Trophoblast cell (in vitro differentiated cells and primary cell): Measurements from ENCODE around the gene BRPF3.

Experiments used
- DNase-seq, 2 donors: peaks; one replicate each; pipeline ENCODE4 v3.0.0-alpha.2; 2016
- H2AFZ ChIP-seq: 2 replicates; pipeline ENCODE4 v1.6.1; 2013; ENCODE audit warnings: low read length, moderate library complexity, mild to moderate bottlenecking; ENCODE audit not compliant: insufficient read depth, poor library complexity
- H2AK5ac ChIP-seq: 2 replicates; pipeline ENCODE4 v1.6.1; 2013; ENCODE audit warnings: mild to moderate bottlenecking, low read length
- H2BK120ac ChIP-seq: 2 replicates; pipeline ENCODE4 v1.6.1; 2013; ENCODE audit warnings: low read length, mild to moderate bottlenecking, moderate library complexity; ENCODE audit not compliant: insufficient read depth, poor library complexity
- H2BK12ac ChIP-seq: 2 replicates; pipeline ENCODE4 v1.6.1; 2013; ENCODE audit warnings: mild to moderate bottlenecking, low read length, moderate library complexity
- H2BK5ac ChIP-seq: 2 replicates; pipeline ENCODE4 v1.6.1; 2013; ENCODE audit warnings: low read length, low read depth, moderate library complexity, mild to moderate bottlenecking; ENCODE audit not compliant: poor library complexity
- H3K14ac ChIP-seq: 2 replicates; pipeline ENCODE4 v1.6.1; 2013; ENCODE audit warnings: mild to moderate bottlenecking, low read length
- H3K18ac ChIP-seq: 2 replicates; pipeline ENCODE4 v1.6.1; 2013; ENCODE audit warnings: mild to moderate bottlenecking, low read length
- H3K23ac ChIP-seq: 2 replicates; pipeline ENCODE4 v1.6.1; 2013; ENCODE audit warnings: low read length
- H3K27ac ChIP-seq: 2 replicates; pipeline ENCODE4 v1.5.1; 2013; ENCODE audit warnings: low read depth, mild to moderate bottlenecking, inconsistent platforms, low read length, moderate library complexity
- H3K27me3 ChIP-seq: 2 replicates; pipeline ENCODE4 v1.6.1; 2013; ENCODE audit warnings: inconsistent platforms, mild to moderate bottlenecking, low read length, moderate library complexity; ENCODE audit not compliant: insufficient read depth
- H3K36me3 ChIP-seq, 2 experiments: 1 replicate in 1 of 2; 2 replicates in 1 of 2; pipeline ENCODE4 v1.6.1; 2013; ENCODE audit warnings: low read length in 2 of 2, mild to moderate bottlenecking in 2 of 2, moderate library complexity in 1 of 2; ENCODE audit not compliant: insufficient read depth in 2 of 2, control insufficient read depth in 1 of 2
- H3K4ac ChIP-seq: 2 replicates; pipeline ENCODE4 v1.6.1; 2013; ENCODE audit warnings: low read depth, mild to moderate bottlenecking, low read length, moderate library complexity
- H3K4me1 ChIP-seq, 2 experiments: 1 replicate in 1 of 2; 2 replicates in 1 of 2; pipeline ENCODE4 v1.6.1; 2013; ENCODE audit warnings: low read length in 2 of 2, mild to moderate bottlenecking in 2 of 2, moderate library complexity in 1 of 2; ENCODE audit not compliant: insufficient read depth in 2 of 2, control insufficient read depth in 1 of 2
- H3K4me2 ChIP-seq: 2 replicates; pipeline ENCODE4 v1.6.1; 2013; ENCODE audit warnings: inconsistent platforms, mild to moderate bottlenecking, low read length, moderate library complexity
- H3K4me3 ChIP-seq: 2 replicates; pipeline ENCODE4 v1.5.1; 2013; ENCODE audit warnings: mild to moderate bottlenecking, low read depth, low read length, inconsistent platforms
- H3K79me1 ChIP-seq: one replicate; pipeline ENCODE4 v1.6.1; 2013; ENCODE audit warnings: low read length
- H3K79me2 ChIP-seq: 2 replicates; pipeline ENCODE4 v1.6.1; 2013; ENCODE audit warnings: low read length, mild to moderate bottlenecking; ENCODE audit not compliant: control insufficient read depth, insufficient read depth, poor library complexity
- H3K9ac ChIP-seq: 2 replicates; pipeline ENCODE4 v1.6.1; 2013; ENCODE audit warnings: mild to moderate bottlenecking, low read length
- H3K9me3 ChIP-seq: 2 replicates; pipeline ENCODE4 v1.6.1; 2013; ENCODE audit warnings: low read depth, mild to moderate bottlenecking, control low read depth, inconsistent platforms, low read length; ENCODE audit not compliant: insufficient read depth
- H4K12ac ChIP-seq: 2 replicates; pipeline ENCODE4 v1.6.1; 2013; ENCODE audit warnings: low read depth, mild to moderate bottlenecking, low read length, moderate library complexity
- H4K8ac ChIP-seq: 2 replicates; pipeline ENCODE4 v1.6.1; 2013; ENCODE audit warnings: low read depth, mild to moderate bottlenecking, low read length, moderate library complexity
- H4K91ac ChIP-seq: one replicate; pipeline ENCODE4 v1.6.1; 2013; ENCODE audit warnings: low read depth, mild to moderate bottlenecking, low read length, moderate library complexity
- WGBS: extraction: QIAGEN DNeasy Blood & Tissue Kit; methylation state at CpG from one replicate; pipeline ENCODE4 v1.1.7; 2013; ENCODE audit warnings: missing lambda C conversion rate; ENCODE audit not compliant: insufficient read length, insufficient coverage; ENCODE audit errors: extremely low coverage; 5-methylcytosine and 5-hydroxymethylcytosine counted together

BRPF3 gene

GRCh38 chr6:36200998-36201596 lies 4.6 kb downstream of the BRPF3 start:
- Histone ChIP-seq H3K4me2 (no peak overlapping the region), H3K27me3 (no peaks in the 10 kb centered on the region), H2AK5ac (no peak overlapping the region), H3K27ac (no peak overlapping the region), H2BK5ac (no peak overlapping the region), H4K12ac (no peak overlapping the region), H3K4me3 (no peak overlapping the region), H3K9ac (no peak overlapping the region), H3K9me3 (no peaks in the 10 kb centered on the region), H3K14ac (no peak overlapping the region), H4K8ac (no peak overlapping the region), H3K79me2 (peaks cover 8% of the 10 kb centered on the region), H3K36me3 (peaks cover 27 to 55% of the 10 kb centered on the region in 2 experiments), H2AFZ (no peak overlapping the region), H4K91ac (no peak overlapping the region), H2BK120ac (no peak overlapping the region), H3K4me1 (peaks cover 4 to 16% of the 10 kb centered on the region in 2 experiments), H3K79me1 (peaks cover 8% of the 10 kb centered on the region), H3K4ac (peak overlapping the region; percentile 44), H3K18ac (peak overlapping the region; percentile 9), H3K23ac (no peak overlapping the region), H2BK12ac (no peak overlapping the region)
- DNase-seq: no peak
- WGBS: no CpG with 5 or more reads among the region's 15 CpGs

- peak overlapping the region; percentile 9 for H3K18ac ChIP-seq
- H3K9me3 ChIP-seq: no peaks in the 10 kb centered on the region
- H2AFZ ChIP-seq: no peak overlapping the region
- H3K36me3 ChIP-seq: peaks cover 27 to 57% of the 10 kb centered on the region in 2 experiments
- H3K23ac ChIP-seq: no peak overlapping the region
- DNase-seq: no peak
- H2BK5ac ChIP-seq: no peak overlapping the region
- no peaks in the 10 kb centered on the region for H3K27me3 ChIP-seq
- WGBS: no CpG with 5 or more reads among the region's 3 CpGs
- H3K27ac ChIP-seq: no peak overlapping the region
- H2BK12ac ChIP-seq: no peak overlapping the region
- no peak overlapping the region for H3K4me3 ChIP-seq
- H3K4me1 ChIP-seq: peaks cover 4 to 16% of the 10 kb centered on the region in 2 experiments
- H3K79me2 ChIP-seq: peaks cover 7% of the 10 kb centered on the region
- no peak overlapping the region for H3K9ac ChIP-seq
- no peak overlapping the region for H2BK120ac ChIP-seq
- H3K4ac ChIP-seq: peak overlapping the region; percentile 44
- H4K12ac ChIP-seq: no peak overlapping the region
- H4K91ac ChIP-seq: no peak overlapping the region
- H4K8ac ChIP-seq: no peak overlapping the region
- no peak overlapping the region for H3K4me2 ChIP-seq
- no peak overlapping the region for H2AK5ac ChIP-seq
- no peak overlapping the region for H3K14ac ChIP-seq
- H3K79me1 ChIP-seq: peaks cover 4% of the 10 kb centered on the region
Measured at GRCh38 chr6:36201612-36202011, 5.1 kb downstream of the BRPF3 start.

DNA sequence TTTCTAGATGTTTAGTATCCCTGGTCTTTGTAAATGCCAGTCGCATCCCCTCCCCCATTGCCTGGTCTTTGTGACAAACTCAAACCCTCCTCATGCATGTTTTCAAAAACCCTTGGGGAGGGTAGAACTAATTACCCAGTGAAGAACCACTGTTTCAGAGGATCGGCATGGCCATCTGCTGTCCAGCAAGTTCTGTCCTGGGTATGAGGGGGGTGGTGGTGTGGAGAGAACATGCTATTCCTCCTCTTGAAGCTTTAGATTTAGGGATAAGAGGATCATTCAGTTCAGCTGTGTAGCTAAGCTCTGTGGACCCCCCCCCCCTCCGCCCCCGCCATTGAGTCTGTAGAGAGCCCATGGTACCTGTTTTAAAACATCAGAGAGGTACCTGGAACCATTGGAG lies 5.6 kb downstream of the BRPF3 start:
- H2BK12ac ChIP-seq: no peak overlapping the region
- peaks cover 7% of the 10 kb centered on the region for H3K79me2 ChIP-seq
- no peak for DNase-seq
- H4K8ac ChIP-seq: no peak overlapping the region
- no peaks in the 10 kb centered on the region for H3K79me1 ChIP-seq
- H3K4me3 ChIP-seq: no peak overlapping the region
- no peak overlapping the region for H4K12ac ChIP-seq
- no peak overlapping the region for H3K18ac ChIP-seq
- no peak overlapping the region for H2BK5ac ChIP-seq
- H3K36me3 ChIP-seq: peaks cover 29 to 59% of the 10 kb centered on the region in 2 experiments
- H3K27me3 ChIP-seq: no peaks in the 10 kb centered on the region
- H2AFZ ChIP-seq: no peak overlapping the region
- no peak overlapping the region for H3K23ac ChIP-seq
- H3K27ac ChIP-seq: no peak overlapping the region
- no peak overlapping the region for H3K4me2 ChIP-seq
- H2BK120ac ChIP-seq: no peak overlapping the region
- no peak overlapping the region for H3K9ac ChIP-seq
- H3K4me1 ChIP-seq: peaks cover 4 to 16% of the 10 kb centered on the region in 2 experiments
- H3K9me3 ChIP-seq: no peaks in the 10 kb centered on the region
- H3K14ac ChIP-seq: no peak overlapping the region
- no peak overlapping the region for H4K91ac ChIP-seq
- H3K4ac ChIP-seq: peak overlapping the region; percentile 28
- WGBS: no CpG with 5 or more reads among the region's 4 CpGs
- H2AK5ac ChIP-seq: no peak overlapping the region

DNA sequence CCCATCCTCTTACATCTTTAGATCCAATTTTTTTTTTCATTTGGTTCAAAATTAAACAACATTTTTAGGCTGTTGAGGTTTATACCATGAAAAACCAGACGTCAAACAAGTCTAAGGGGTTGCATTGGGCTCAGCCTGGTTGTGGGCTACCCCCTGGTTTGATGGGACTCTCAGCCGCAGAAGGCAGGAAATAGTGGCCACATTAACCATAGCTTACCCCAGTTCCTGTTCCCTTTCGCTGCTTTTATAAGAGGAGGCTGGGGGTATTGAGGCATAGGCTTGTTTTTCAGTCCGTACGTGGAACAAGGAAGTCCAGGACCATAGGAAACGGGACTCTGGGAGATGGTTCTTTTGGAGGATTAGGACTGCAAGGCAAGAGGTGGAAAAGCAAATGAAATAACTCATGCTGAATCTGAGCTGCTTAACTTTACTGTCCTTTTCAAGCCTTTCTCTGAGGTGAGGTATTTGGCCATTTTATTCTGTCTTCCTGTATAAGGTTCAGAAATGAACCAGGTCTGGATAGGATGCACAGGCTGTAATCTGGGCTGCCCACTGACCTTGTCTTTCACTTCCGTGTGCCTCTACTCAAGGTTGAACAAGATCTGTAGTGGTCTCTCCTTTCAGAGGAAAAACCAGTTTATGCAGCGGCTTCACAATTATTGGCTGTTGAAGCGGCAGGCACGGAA lies 7.7 kb downstream of the BRPF3 start:
- peaks cover 0 to 8% of the 10 kb centered on the region in 2 experiments for H3K4me1 ChIP-seq
- H3K18ac ChIP-seq: no peak overlapping the region
- peaks cover 38 to 72% of the 10 kb centered on the region in 2 experiments for H3K36me3 ChIP-seq
- H3K9me3 ChIP-seq: no peaks in the 10 kb centered on the region
- no peak overlapping the region for H4K12ac ChIP-seq
- no peaks in the 10 kb centered on the region for H3K27me3 ChIP-seq
- no peak overlapping the region for H3K27ac ChIP-seq
- DNase-seq: no peak
- no peak overlapping the region for H3K14ac ChIP-seq
- no peak overlapping the region for H4K8ac ChIP-seq
- no peaks in the 10 kb centered on the region for H3K79me1 ChIP-seq
- peaks cover 2% of the 10 kb centered on the region for H3K79me2 ChIP-seq
- no peak overlapping the region for H4K91ac ChIP-seq
- H3K23ac ChIP-seq: no peak overlapping the region
- H2BK12ac ChIP-seq: no peak overlapping the region
- no CpG with 5 or more reads among the region's 10 CpGs for WGBS
- no peak overlapping the region for H2AK5ac ChIP-seq
- H3K4me2 ChIP-seq: no peak overlapping the region
- H3K9ac ChIP-seq: no peak overlapping the region
- H3K4me3 ChIP-seq: no peak overlapping the region
- no peak overlapping the region for H2AFZ ChIP-seq
- peak overlapping the region; percentile 25 for H3K4ac ChIP-seq
- no peak overlapping the region for H2BK120ac ChIP-seq
- H2BK5ac ChIP-seq: no peak overlapping the region
